ENCODE data around the gene CERS4.
A peak's percentile ranks its signal among the peaks of the same experiment; 100 is the strongest.
"Not testable (repeated sequence)": the region's sequence is repeated elsewhere in the genome, so short reads cannot be mapped to it uniquely, and the experiment has no call there.

CERS4 gene

DNA sequence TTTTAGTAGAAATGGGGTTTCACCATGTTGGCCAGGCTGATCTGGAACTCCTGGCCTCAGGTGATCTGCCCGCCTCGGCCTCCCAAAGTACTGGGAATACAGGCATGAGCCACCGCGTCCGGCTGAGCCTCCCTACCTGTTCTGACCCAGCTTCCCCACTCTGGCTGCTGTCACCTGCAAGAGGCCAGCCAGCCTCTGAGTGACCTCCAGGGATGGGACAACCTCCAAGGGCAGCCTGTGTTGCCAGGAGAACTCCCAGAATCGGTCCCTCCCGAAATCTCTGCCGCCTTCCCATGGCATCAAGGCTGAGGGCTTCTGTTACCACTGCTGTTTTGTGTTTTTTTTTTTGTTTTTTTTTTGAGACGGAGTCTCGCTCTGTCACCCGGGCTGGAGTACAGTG is 11.3 kb downstream of the CERS4 start:
- FAIRE-seq (no peak), DNase-seq (ENCODE audit: insufficient read length, low spot score) (no peak)
- no peak for TF ChIP-seq POLR2A (IDR thresholded peaks at IDR 0.05; ENCODE audit: low read depth, low read length)

DNA sequence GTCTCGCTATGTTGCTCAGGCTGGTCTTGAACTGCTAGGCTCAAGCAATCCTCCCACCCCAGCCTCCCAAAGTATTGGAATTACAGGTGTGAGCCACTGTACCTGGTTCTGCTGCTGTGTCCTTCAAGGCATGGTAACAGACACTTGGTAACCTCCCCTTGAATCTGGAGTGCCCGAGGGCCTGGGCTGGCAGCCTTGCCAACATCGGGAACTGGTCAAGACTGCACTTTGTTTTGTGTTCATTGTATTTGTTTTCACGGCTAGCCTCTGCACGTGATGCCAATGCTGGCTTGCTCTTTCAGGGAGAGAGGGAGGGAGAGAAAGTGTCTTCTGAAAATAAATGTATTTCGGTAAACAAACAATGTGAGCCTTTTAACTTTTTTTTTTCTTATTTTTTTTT is 12.0 kb downstream of the CERS4 start:
- DNase-seq (ENCODE audit: insufficient read length, low spot score), result no peak
- no peak for TF ChIP-seq POLR2A (IDR thresholded peaks at IDR 0.05; ENCODE audit: low read depth, low read length)
- FAIRE-seq, result no peak

DNA sequence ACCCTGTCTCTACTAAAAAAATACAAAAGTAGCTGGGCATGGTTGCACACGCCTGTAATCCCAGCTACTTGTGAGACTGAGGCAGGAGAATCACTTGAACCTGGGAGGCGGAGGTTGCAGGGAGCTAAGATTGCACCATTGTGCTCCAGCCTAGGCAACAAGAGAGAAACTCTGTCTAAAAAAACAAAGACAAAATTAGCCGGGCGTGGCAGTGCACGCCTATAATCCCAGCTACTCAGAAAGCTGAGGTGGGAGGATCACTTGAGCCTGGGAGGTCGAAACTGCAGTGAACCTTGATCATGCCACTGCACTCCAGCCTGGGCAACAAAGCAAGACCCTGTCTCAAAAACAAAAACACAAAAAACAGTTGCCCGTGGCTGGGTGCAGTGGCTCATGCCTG is 14.3 kb downstream of the CERS4 start:
- not testable (repeated sequence) for DNase-seq (ENCODE audit: insufficient read length, low spot score); FAIRE-seq

DNA sequence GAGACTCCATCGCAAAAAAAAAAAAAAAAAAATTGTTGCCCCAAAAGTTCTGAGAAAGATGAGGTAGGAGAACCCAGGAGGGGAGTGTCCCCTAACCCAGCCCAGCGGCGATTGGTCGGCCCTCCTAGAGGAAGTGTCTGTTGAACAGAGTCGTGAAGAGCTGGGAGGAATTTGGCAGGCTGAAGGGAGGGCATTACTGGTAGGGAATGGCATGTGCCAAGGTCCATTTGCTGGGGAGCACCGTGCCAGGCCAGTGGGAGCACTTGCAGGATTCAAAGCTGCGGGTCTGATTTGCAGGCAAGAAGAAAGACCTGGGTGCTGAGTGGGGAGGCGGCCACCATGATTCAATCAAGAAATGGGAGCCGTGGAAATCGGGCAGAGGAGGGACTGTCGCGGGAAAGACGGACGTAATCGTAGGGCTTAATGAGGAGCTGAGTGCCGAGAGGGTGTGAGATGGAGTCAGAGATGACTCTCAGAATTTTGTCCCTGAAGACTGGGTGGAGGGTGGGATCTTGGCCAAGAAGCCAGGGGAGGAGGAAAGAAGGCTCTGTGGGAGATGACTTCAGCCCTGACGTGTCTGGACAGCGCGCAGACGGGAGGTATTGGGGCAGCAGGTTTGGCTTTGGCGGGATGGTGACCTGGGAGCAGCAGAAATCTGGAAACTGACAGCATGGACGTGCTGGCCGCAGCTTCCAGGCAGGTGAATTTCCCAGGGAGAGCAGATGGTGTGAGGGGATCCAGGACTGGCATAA is 15.4 kb downstream of the CERS4 start:
- FAIRE-seq, result no peak
- no peak for TF ChIP-seq POLR2A (IDR thresholded peaks at IDR 0.05; ENCODE audit: low read depth, low read length)

DNA sequence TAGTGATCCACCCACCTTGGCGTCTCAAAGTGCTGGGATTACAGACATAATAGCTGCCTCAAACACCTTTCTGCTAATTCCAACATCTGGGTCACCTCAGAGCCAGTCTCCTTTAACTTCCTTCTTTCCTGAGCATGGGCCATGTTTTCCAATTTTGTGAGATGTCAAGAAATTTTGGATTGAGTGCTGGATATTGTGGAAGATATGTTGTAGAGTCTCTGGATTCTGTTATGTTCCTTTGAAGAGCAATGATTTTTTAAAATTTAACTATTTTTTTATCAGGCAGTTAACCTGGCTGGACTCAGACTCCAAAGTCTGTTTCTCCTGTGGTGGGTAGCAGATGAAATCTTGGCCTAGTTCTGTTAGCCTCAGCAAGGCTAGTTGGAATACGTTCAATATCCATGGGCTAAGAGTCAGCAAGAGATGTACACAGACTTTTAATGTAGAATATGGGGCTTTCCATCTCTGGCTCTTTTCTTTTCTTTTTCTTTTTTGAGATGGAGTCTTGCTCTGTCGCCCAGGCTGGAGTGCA is 22.0 kb downstream of the CERS4 start:
- no peak for FAIRE-seq
- no peak for DNase-seq (ENCODE audit: insufficient read length, low spot score)
- no peak for TF ChIP-seq POLR2A (IDR thresholded peaks at IDR 0.05; ENCODE audit: low read depth, low read length)

More for the DNA sequence above, 15.4 kb downstream of the CERS4 start:
- no peak for DNase-seq (ENCODE audit: insufficient read length, low spot score)

DNA sequence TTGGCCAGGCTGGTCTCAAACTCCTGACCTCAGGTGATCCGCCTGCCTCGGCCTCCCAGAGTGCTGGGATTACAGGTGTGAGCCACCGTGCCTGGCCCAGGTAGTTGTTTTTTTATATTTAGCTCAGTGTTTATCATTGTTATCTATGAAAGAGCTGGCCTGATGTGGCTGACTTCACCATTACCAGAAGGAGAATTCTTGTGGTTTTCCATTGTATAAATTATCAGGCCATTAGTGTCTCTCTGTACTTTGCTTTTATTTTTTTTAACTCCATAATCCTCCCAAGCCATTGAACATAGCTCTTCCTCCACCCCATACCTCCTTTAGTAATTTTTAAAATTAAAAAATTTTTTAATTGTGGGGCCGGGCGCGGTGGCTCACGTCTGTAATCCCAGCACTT is 24.2 kb downstream of the CERS4 start:
- TF ChIP-seq POLR2A (IDR thresholded peaks at IDR 0.05; ENCODE audit: low read depth, low read length), result no peak
- FAIRE-seq (no peak), DNase-seq (ENCODE audit: insufficient read length, low spot score) (no peak)

DNA sequence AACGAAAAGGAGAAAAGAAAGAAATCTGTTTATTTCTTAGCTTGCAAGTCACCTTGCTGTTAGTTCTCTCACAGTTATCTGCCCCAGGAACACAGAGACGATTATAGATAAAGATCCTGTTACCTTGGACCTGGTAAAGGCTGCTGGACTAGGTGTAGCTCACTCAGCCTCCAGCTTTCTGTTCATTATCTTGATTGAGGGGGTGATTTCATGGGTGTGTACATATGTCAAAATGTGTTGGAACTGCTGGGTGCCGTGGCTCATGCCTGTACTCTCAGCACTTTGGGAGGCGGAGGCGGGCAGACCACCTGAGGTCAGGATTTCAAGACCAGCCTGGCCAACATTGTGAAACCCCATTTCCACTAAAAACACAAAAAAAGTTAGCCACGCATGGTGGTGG is 27.9 kb downstream of the CERS4 start:
- FAIRE-seq (no peak), DNase-seq (ENCODE audit: insufficient read length, low spot score) (no peak)
- TF ChIP-seq POLR2A (IDR thresholded peaks at IDR 0.05; ENCODE audit: low read depth, low read length), result no peak

DNA sequence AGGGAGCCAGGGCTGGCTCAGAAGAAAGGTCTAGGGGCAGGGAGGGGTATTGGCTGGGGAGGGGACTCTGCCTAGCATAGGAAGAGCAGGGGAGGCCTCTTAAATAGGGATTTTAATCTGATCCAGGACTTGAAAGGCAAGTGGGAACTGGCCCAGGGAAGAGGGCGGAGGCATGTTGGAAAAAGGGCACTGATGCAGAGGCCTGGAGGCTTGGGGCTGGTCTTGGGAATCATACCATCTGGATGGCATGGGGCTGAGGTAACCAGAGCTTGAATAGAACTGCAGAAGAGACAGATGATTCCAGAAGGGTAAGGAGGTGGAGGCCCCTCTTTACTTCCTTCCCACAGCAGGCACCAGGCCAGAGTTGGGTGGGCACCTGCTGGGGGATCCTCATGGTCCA is 29.1 kb downstream of the CERS4 start:
- DNase-seq (ENCODE audit: insufficient read length, low spot score) (no peak), FAIRE-seq (no peak)
- no peak for TF ChIP-seq POLR2A (IDR thresholded peaks at IDR 0.05; ENCODE audit: low read depth, low read length)

DNA sequence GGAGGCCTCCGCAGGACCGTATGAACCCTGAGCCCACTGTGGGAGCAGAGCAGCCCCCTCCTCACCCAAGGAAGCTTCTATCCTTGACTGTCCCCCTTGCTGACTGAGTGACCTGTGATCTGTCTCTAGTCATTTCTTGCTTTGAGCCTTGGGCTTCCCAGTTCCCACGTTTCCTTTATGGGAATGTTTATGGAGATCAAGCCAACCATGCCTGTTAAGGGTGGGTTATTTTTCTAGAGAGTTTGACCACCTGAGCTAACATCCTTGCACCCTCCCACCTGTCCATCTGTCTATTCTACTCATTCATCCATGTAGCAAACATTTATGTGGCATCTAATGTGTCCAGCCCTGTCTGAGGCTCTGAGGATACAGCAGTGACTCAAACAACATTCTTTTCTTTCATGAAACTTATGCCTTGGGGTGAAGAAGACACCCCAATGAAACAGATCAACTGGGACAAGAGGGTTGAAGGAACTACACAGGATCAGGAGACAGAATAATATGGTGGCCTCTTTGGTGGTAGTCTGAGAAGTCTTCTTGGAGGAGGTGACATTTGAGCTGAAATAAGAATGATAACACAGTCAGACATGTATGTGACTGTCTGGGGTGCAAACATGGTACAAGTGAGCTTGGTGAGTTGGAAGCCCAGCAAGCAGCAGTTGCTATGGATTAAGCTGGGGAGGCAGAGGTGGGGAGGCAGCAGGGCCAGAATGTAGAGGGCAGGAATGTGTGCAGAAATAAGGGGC is 30.5 kb downstream of the CERS4 start:
- DNase-seq (ENCODE audit: insufficient read length, low spot score) (no peak), FAIRE-seq (no peak)
- no peak for TF ChIP-seq POLR2A (IDR thresholded peaks at IDR 0.05; ENCODE audit: low read depth, low read length)

DNA sequence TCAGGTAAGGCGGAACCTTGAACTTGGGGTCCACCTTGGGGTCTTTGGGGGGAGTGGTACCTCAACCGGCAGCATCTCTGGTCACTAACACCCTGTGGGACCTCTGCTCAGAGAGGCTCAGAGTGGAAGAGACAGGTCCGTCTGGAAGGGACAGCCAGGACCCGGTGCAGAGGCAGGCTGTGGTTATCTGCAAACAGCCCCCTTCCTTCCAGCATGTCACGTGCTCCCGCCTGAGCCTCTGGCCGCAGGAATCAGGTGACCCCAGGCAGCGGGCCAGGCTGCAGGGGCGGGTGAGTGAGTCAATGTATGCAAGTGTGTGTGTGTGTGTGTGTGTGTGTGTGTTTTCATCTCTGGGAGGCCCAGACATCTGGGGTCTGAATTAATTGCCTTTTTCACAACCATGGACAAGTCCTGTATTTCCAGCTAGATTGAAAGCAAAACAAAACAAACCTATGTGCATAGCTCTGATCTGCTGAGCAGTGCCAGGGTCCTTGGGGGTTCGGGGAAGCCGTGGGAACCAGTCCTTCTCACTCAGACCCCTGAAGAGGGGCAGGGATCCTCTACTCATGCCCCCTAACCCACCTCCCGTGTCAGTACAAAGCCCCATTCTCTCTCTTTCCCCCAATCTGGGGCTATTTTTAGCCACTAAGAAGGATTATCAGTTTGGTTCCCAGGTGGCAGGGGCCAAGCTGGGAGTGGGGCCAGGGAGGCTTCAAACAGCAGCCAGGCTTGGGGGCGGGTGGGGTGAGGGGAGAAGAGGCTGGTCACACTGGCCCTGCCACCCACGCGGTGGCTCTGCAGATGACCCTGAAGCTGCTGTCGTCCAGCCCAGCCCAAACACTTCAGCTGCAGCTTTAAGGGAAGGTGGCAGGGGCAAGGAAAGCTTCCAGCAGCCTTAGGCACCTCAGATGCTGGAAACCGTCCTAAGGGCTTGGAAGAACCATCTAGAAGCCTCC is 31.4 kb downstream of the CERS4 start:
- peak; percentile 50 for FAIRE-seq

DNA sequence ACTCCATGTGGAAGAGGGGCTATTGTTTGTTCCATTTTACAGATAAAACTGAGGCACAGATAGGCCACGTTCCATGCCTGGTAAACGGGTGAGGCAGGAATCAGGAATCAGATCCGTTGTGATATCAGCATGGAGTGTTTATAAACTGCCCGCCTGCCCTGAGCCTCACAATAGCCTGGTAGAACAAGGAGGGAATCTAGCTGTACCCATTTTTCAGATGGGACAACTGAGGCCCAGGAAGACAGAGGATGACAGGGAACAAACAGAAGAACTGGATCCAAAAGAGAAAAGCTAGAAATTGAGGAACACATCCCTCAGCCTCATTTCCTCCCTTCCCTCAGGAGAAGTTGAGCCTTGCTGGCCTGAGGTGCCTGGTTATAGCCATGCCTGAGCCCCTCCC is 32.5 kb downstream of the CERS4 start:
- TF ChIP-seq POLR2A (IDR thresholded peaks at IDR 0.05; ENCODE audit: low read depth, low read length), result no peak
- no peak for FAIRE-seq
- DNase-seq (ENCODE audit: insufficient read length, low spot score), result no peak

More for the DNA sequence above, 31.4 kb downstream of the CERS4 start:
- TF ChIP-seq POLR2A (IDR thresholded peaks at IDR 0.05; ENCODE audit: low read depth, low read length), result no peak
- peak; percentile 91 for DNase-seq (ENCODE audit: insufficient read length, low spot score)

DNA sequence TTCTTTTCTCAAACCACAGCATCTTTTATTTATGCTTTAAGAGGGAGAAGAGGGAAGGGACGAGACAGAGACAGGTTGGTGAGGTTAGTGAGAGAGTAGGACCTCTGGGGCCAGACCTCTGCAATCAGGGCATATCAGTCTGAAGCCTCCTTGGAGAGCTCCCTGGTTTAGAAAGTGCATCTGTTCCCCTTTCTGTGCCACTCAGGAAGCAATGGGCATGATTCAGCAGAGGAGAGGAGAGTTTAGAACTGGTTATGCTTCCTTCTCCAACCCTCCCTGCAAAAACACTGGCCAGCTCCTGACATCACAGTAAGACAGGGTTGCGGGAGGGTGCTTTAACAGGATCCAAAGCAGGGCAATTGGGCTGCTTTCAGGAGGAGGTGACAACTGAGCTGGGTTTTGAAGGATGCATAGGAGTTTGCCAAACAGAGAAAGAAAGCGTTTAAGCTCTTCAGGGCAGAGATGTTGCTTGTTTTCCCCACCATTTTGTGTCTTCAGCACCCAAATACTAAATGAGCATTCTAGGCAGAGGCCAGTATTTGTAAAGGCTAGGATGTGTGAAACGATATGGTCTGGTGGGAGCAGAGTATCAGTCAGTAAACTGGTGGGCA is 33.1 kb downstream of the CERS4 start:
- DNase-seq (ENCODE audit: insufficient read length, low spot score) (no peak), FAIRE-seq (no peak)
- no peak for TF ChIP-seq POLR2A (IDR thresholded peaks at IDR 0.05; ENCODE audit: low read depth, low read length)

DNA sequence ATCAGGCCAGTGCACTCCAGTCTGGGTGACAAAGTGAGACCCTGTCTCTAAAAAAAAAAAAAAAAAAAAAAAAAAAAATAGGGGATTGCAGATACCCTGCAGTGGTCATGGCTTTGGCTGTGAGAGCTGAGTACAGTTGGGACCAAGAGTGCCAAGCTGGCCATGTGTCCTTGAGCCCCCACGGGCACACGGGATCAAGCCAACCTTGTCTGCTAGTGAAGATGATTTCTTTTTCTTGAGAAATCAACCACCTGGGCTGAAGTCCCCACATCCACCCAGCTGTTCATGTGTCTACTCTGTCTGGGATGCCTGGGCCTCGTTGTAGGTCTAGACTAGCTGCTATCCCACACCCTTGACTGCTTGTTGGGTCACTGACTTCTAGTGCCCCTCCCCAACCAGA is 34.0 kb downstream of the CERS4 start:
- no peak for TF ChIP-seq POLR2A (IDR thresholded peaks at IDR 0.05; ENCODE audit: low read depth, low read length)
- no peak for FAIRE-seq
- no peak for DNase-seq (ENCODE audit: insufficient read length, low spot score)
